HG03469 (cell line): ENCODE data around the gene MSLN.

Experiments used
- ATAC-seq: cut with Tn5 transposase; IDR thresholded peaks from one replicate; pipeline ENCODE4 v1.9.1; 2021; ENCODE audit warnings: mild to moderate bottlenecking, moderate library complexity, moderate number of reproducible peaks; ENCODE audit not compliant: unreplicated experiment

Gene MSLN

DNA sequence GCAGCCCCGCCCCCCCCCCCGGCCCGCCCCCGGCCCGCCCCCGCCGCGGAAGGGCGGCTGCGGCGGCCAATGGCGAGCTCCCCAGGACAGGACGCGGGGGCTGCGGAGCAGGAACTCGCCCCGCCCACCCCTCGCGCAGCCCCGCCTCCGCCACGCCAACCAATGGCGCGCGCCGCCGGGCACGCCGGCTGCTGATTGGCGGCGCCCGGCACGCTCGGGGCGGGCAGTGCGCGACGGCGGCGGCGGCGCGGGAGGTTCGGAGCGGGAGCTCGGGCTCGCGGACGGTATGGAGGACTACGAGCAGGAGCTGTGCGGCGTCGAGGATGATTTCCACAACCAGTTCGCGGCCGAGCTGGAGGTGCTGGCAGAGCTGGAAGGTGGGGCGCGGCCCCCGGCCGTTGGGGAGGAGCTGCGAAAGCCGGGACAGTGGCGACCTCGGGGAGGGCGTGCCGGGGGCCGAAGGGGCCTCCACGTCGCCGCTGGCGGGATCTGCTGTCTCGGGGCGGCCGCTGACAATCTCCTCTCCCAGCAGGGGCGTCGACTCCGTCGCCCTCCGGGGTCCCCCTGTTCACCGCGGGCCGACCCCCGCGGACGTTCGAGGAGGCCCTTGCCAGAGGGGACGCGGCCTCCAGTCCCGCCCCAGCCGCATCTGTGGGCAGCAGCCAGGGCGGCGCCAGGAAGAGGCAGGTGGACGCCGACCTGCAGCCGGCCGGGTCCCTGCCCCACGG lies 28.0 kb downstream of the MSLN start, which contains the start of gene CHTF18:
Gene CHTF18, plus strand, starts transcription at position 222 of the 728 bp plus-strand sequence. Its CDS starts 65 bp downstream, at position 287.
- peak; percentile 51 for ATAC-seq

- no peak for ATAC-seq
Measured at GRCh38 chr16:789191-789850, 28.8 kb downstream of the MSLN start.

DNA sequence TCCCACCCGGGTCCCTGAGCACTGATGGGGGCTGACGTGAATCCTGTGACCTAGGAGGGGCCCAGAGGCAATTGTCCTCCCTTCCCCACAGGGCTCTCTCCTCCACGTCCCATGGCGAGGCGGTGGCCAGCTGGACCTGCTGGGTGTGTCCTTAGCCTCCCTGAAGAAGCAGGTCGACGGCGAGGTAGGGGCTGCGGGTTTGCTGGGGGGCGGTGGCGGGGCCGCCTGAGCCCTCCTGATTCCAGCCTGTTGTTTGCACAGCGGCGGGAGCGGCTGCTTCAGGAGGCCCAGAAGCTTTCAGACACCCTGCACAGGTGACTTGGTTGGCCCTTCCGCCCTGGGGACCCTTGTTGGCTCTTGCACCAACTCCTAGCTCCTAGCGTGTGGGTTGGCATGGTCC lies 29.6 kb downstream of the MSLN start:
- no peak for ATAC-seq

DNA sequence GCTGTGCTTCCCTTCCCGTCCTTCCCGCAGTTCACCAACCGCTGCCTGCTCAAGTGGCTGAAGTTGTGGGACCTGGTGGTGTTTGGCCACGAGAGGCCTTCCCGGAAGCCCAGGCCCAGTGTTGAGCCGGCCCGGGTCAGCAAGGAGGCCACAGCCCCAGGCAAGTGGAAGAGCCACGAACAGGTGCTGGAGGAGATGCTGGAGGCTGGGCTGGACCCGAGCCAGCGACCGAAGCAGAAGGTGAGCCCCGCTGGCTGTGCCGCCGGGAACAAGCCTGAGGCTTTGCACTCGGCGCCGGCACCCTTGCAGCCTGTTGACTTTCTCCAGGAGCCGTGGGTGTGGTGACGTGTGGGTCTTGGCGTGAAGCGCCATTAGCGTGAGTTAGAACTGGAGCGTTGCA lies 30.6 kb downstream of the MSLN start:
- ATAC-seq, result no peak

DNA sequence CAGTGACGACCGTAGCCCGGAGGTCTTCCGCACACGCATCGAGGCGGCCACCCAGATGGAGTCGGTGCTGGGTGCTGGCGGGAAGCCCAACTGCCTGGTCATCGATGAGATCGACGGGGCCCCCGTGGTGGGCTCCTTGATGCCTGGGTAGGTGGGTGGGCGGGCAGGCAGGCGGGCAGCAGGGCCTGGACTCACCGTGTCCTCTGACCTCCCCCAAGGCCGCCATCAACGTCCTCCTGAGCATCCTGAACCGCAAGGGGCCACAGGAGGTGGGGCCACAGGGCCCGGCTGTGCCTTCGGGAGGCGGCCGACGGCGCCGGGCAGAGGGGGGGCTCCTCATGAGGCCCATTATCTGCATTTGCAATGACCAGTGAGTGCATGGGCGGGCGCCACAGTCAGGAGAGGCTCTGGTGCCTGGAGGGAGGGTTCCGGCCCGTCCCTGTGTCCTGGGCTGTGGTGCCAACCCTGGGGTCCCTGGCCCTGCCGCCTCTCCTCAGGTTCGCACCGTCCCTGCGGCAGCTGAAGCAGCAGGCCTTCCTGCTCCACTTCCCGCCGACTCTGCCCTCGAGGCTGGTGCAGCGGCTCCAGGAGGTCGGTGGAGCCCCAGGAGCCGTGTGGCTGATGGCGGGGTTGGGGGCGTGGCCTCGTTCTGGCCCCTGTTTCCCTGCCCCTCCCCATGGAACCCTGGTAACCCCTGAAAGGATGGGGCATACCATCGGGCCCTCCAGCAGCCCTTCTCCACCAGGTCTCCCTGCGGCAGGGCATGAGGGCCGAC lies 31.9 kb downstream of the MSLN start:
- no peak for ATAC-seq

GRCh38 chr16:793414-793813 lies 32.9 kb downstream of the MSLN start:
- no peak for ATAC-seq

DNA sequence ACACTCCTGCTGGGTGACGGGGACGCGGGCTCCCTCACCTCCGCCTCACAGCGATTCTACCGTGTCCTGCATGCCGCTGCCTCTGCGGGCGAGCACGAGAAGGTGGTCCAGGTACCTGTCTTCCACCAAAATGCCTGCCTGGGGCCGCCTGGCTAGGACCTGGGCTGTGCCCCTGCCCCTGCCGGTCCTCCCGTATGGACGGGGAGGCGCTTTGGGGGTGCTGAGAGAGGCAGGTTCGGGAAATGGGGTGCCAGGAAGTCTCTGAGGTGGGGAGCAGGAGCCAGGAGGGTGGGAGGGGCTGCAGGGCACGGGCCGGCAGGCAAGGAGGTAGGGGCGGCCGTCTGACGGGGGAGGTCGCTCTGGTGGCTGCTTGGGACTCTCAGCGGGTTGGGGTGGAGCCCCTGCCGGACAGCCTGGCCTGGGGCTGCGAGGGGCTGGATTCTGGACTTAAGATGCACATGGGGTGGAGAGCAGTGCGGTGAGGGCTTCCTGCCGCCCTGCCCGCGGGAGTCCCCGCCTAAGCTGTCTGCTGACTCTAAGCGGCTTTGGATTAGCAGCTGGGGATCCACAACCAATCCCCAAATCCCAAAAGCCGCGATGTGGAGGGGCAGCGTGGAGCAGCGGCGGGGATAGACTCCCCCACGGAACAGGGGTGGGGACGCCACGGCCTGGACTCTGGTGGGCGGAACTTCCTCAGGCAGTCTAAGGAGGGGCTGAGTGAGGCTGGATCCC lies 33.7 kb downstream of the MSLN start:
- no peak for ATAC-seq

DNA sequence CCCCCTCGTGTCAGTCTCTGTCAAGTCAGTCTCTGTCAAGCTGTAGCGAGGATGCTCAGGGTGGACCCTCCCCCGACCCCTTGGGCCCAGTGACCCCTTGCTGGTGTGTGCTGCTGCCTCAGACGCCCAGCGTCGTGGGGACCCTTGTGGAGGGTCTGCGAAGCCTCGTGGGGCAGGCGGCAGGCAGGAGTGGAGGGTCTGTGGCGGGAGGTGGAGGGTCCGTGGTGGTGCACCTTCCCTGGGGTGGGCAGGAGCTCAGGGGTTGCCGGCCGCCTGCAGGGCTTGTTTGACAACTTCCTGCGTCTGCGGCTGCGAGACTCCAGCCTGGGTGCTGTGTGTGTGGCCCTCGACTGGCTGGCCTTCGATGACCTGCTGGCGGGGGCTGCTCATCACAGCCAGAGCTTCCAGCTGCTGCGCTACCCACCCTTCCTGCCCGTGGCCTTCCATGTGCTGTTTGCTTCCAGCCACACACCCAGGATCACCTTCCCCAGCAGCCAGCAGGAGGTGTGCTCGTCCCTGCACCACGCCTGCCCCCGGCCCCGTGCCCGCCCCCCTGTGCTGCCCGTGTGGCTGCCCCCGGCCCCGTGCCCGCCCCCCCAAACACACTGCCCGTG lies 34.4 kb downstream of the MSLN start:
- no peak for ATAC-seq

- ATAC-seq, result no peak
Measured at GRCh38 chr16:795580-796229, 35.2 kb downstream of the MSLN start.

GRCh38 chr16:796296-797119 lies 36.0 kb downstream of the MSLN start:
- no peak for ATAC-seq

- no peak for ATAC-seq
Measured at GRCh38 chr16:797120-797420, 36.5 kb downstream of the MSLN start.

- ATAC-seq, result no peak
Measured at GRCh38 chr16:797686-798085, 37.2 kb downstream of the MSLN start.

GRCh38 chr16:798666-799065 lies 38.1 kb downstream of the MSLN start:
- ATAC-seq, result no peak

GRCh38 chr16:799111-799947 lies 38.8 kb downstream of the MSLN start:
- ATAC-seq, result no peak

- ATAC-seq, result no peak
Measured at GRCh38 chr16:799948-800833, 39.7 kb downstream of the MSLN start, which contains the start of gene GNG13. GNG13 (minus strand) TSS chr16:800734; CDS start chr16:799077, 1,657 bp downstream.

DNA sequence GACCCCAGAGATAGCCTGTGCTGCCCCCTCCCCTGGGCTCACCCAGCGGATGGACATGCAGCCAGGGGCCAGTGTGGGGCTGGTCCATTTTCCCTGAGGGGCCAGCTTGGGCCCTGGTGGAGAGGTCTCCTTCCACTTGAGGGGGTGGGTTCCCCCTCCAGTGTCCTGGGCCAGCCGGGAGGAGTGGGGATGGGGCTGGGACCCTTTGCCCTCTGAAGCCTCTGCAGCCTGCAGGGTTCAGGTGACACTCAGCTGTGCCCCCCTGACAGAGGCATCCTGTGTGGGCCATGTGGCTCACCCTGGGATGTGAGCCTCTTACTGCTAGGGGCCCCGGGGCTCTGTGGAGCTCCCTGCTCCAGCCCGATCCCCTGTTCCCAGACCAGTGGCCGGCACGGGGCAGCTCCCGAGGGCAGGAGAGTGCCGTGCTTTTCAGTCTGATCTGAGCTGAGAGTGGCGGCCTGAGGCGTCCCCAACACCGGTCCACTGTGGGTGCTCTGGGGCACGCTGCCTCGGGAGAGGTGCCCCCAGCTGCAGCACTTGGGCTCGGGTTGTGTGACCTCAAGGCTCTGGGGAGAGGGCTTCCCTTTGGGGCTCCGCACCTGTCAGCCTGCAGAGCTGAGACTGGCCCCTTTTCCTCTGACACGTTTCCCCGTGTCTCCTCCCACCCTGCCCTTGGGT lies 40.4 kb downstream of the MSLN start:
- no peak for ATAC-seq
